ENCODE measurements around the gene TEPSIN. TPM values are rescaled to one million over a fixed set of nuclear protein-coding genes. Genes with fewer than 3 reads are reported as not detected.

The TEPSIN gene
- total and polyA plus RNA-seq, 2 of the 8 experiments (the other 6 are each of a cell fraction or from before 2014, with no cell fraction given) = 22.9 to 28.0 TPM

GRCh38 chr17:81277421-81277820 is 38.6 kb upstream of the TEPSIN start:
- FAIRE-seq (no peak), DNase-seq (ENCODE audit: low read depth in 1 of 2, low spot score in 2 of 2) (no peak)
- Histone ChIP-seq H3K23me2 (ENCODE audit: low read depth, low read length) (no peaks in the 10 kb centered on the region), H3K9me3 (ENCODE audit: insufficient read depth in 2 of 2, low read depth in 1 of 2, low read length in 1 of 2) (no peaks in the 10 kb centered on the region), H3K36me3 (ENCODE audit: control insufficient read depth in 2 of 4, insufficient read depth in 4 of 4, low read length in 3 of 4) (peaks cover 2 to 16% (median 6%) of the 10 kb centered on the region in 4 experiments; a peak in 4 of 8 replicates), H3K4ac (replicated peaks; ENCODE audit: insufficient read length, low read depth, low read length) (no peak overlapping the region), H3K56ac (replicated peaks; ENCODE audit: insufficient read length, low read depth, low read length) (no peak overlapping the region), H3K23ac (ENCODE audit: insufficient read length) (no peak overlapping the region), H3K27ac (ENCODE audit: low read depth, low read length) (no peak overlapping the region), H3K4me1 (replicated peaks in 1 of 4; ENCODE audit: control insufficient read depth in 3 of 4, insufficient read depth in 4 of 4, low read length in 3 of 4) (peaks cover 0 to 4% (median 0%) of the 10 kb centered on the region in 4 experiments; a peak in 1 of 7 replicates), H2AFZ (ENCODE audit: low read length) (no peak overlapping the region), H2BK12ac (ENCODE audit: low read depth, low read length) (no peak overlapping the region), H3K14ac (ENCODE audit: insufficient read length) (no peak overlapping the region), H3K18ac (ENCODE audit: extremely low read depth, low read length) (no peak overlapping the region), H3K4me3 (ENCODE audit: extremely low read depth in 1 of 4, insufficient read depth in 2 of 4, low read depth in 3 of 4, low read length in 4 of 4) (no peak overlapping the region), H4K5ac (ENCODE audit: insufficient read length, low read depth, low read length) (no peak overlapping the region), H3K4me2 (ENCODE audit: insufficient read depth in 1 of 2, low read depth in 2 of 2, low read length in 2 of 2) (no peak overlapping the region), H3K9ac (replicated peaks in 1 of 4; ENCODE audit: extremely low read depth in 1 of 4, low read depth in 3 of 4, low read length in 3 of 4) (no peak overlapping the region), H2AK5ac (ENCODE audit: low read depth, low read length) (no peak overlapping the region), H3K27me3 (replicated peaks in 1 of 4; ENCODE audit: control insufficient read depth in 3 of 4, extremely low read depth in 1 of 4, insufficient read depth in 3 of 4, low read length in 3 of 4) (no peaks in the 10 kb centered on the region), H3K79me2 (ENCODE audit: control insufficient read depth in 1 of 2, insufficient read depth in 2 of 2, low read length in 2 of 2) (no peaks in the 10 kb centered on the region), H2BK5ac (ENCODE audit: low read depth, low read length) (no peak overlapping the region), H3K79me1 (ENCODE audit: low read depth, low read length) (peaks cover 3% of the 10 kb centered on the region), H4K20me1 (replicated peaks in 1 of 2; ENCODE audit: control insufficient read depth in 1 of 2, insufficient read depth in 2 of 2, low read length in 2 of 2) (peaks cover 13 to 14% of the 10 kb centered on the region in 2 experiments), H2BK20ac (ENCODE audit: low read length) (no peak overlapping the region), H4K91ac (replicated peaks; ENCODE audit: insufficient read length, low read length) (no peak overlapping the region), H2BK120ac (replicated peaks; ENCODE audit: low read depth, low read length) (no peak overlapping the region), H4K8ac (ENCODE audit: extremely low read depth, insufficient read depth, low read length) (no peak overlapping the region), H2BK15ac (ENCODE audit: low read length) (no peak overlapping the region)
- ChIA-PET POLR2A (ENCODE audit: partially characterized antibody) (no interaction called here), CTCF (ENCODE audit: partially characterized antibody) (interaction anchor here (1.4 to 3.5 kb wide), 3 partner anchors 11 to 246 kb away, joined by 4 to 15 read pairs (median 5); no protein-coding TSS in a partner anchor)
- 94% methylated on average over 18 of the region's 18 CpGs; no CpG with 5 or more reads in 1 of the 2 experiments for WGBS, 2 experiments (ENCODE audit: extremely low coverage in 1 of 2, insufficient coverage in 1 of 2, insufficient read length in 1 of 2, insufficient replicate concordance in 2 of 2, low coverage in 1 of 2, low lambda C conversion rate in 2 of 2, missing lambda C conversion rate in 1 of 2)
- TF ChIP-seq SP2 (IDR thresholded peaks at IDR 0.05; ENCODE audit: low read length) (no peak), SUZ12 (IDR thresholded peaks at IDR 0.05; ENCODE audit: low read length) (no peak), TEAD4 (IDR thresholded peaks at IDR 0.05; ENCODE audit: low read depth, low read length) (no peak), TCF12 (IDR thresholded peaks at IDR 0.05; ENCODE audit: low read depth, low read length) (no peak), BACH1 (IDR thresholded peaks at IDR 0.05; ENCODE audit: low read length) (no peak), KDM4A (IDR thresholded peaks at IDR 0.05; ENCODE audit: low read depth, low read length, severe bottlenecking) (no peak), EGR1 (IDR thresholded peaks at IDR 0.05; ENCODE audit: borderline replicate concordance, low read depth, low read length) (no peak), BRCA1 (IDR thresholded peaks at IDR 0.05; ENCODE audit: low read depth, low read length) (no peak), RNF2 (IDR thresholded peaks at IDR 0.05; ENCODE audit: borderline replicate concordance, low read depth, low read length, missing control alignments, poor library complexity, severe bottlenecking) (no peak), KDM1A (IDR thresholded peaks at IDR 0.05; ENCODE audit: borderline replicate concordance, low read length) (no peak), FOSL1 (IDR thresholded peaks at IDR 0.05; ENCODE audit: insufficient read depth, low read depth, low read length) (no peak), YY1 (IDR thresholded peaks at IDR 0.05; ENCODE audit: low read depth, low read length) (no peak), SIX5 (IDR thresholded peaks at IDR 0.05; ENCODE audit: low read depth, low read length) (no peak)

Measured in H1 (cell line).